Activated CD8-positive, alpha-beta memory T cell treated with anti-CD3 and anti-CD28 coated beads, Interleukin-2, amount 50 U/mL, for 1 hour (primary cell): ENCODE data around the gene PSME1.

ENCODE experiments used
- DNase-seq: peaks from one replicate; pipeline ENCODE4 v3.0.0-alpha.2; 2020; ENCODE audit errors: extremely low read depth

The PSME1 gene

GRCh38 chr14:24130380-24130716 is 5.6 kb upstream of the PSME1 start, which contains the start of gene FITM1:
FITM1 (plus strand) TSS chr14:24130659; CDS start chr14:24131564, 905 bp downstream.
- no peak for DNase-seq

GRCh38 chr14:24130717-24131548 is 5.1 kb upstream of the PSME1 start:
- no peak for DNase-seq

DNA sequence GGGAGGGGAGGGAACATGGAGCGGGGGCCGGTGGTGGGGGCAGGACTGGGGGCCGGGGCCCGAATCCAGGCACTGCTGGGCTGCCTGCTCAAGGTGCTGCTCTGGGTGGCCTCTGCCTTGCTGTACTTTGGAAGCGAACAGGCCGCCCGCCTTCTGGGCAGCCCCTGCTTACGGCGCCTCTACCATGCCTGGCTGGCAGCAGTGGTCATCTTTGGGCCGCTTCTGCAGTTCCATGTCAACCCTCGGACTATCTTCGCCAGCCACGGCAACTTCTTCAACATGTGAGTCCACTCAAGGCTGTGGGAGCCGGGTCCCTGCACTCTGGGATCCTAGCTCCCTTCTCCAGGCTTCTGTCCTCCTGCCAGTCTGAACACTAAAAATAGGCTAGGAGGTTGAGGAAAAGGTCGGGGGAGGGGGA is 4.4 kb upstream of the PSME1 start:
- DNase-seq: no peak

- DNase-seq: no peak
Measured at GRCh38 chr14:24132061-24132685, 3.8 kb upstream of the PSME1 start.

DNA sequence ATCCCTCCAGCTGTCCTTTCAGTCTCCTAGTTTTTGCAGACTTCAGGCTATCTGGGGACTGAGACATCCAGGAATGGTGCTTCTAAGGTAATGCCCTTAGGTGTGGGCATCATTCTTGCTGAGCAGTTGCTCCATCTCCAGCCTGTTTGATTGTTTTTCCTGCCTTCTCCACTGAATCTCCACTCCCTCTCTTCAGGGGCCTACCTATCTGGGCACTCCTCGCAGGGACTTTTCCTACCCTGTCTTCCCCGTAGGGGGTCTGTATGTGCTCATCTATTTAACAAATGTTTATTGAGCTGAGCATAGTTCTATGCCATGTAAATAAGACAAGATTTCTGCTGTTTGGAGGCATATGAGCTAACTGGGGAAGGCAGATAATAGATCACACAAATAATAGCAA is 3.0 kb upstream of the PSME1 start:
- DNase-seq: no peak

GRCh38 chr14:24133735-24134134 is 2.3 kb upstream of the PSME1 start:
- no peak for DNase-seq

GRCh38 chr14:24135584-24135833 is 485 bp upstream of the PSME1 start:
- DNase-seq: no peak

- no peak for DNase-seq
Measured at GRCh38 chr14:24136684-24137528, 912 bp downstream of the PSME1 start.

DNA sequence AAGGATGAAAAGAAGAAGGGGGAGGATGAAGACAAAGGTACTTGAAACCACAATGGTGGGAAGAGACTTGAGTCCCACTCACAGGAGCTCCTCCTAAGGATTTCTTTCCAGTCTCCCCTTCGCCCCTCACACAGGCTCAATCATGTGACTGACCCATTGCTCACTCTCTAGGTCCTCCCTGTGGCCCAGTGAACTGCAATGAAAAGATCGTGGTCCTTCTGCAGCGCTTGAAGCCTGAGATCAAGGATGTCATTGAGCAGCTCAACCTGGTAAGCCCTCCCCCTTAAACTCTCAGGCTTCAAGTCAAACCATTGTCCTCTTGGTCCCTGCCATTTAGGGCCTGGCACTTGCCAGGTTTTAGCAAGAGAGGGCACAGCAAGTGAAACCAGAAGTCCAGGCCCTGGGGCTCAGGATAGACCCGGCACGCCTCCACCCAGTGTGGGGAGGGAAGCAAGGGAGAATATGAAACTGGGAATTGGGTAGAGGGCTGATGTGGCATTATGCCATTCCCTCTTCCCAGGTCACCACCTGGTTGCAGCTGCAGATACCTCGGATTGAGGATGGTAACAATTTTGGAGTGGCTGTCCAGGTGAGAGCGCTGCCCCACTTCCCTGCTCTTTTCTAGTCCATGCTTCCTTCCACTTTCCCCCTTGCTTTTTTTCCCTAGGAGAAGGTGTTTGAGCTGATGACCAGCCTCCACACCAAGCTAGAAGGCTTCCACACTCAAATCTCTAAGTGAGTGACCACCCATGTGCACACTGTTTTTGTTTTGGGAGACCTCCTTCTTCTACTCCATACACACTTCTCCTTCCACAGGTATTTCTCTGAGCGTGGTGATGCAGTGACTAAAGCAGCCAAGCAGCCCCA is 1.8 kb downstream of the PSME1 start:
- no peak for DNase-seq

DNA sequence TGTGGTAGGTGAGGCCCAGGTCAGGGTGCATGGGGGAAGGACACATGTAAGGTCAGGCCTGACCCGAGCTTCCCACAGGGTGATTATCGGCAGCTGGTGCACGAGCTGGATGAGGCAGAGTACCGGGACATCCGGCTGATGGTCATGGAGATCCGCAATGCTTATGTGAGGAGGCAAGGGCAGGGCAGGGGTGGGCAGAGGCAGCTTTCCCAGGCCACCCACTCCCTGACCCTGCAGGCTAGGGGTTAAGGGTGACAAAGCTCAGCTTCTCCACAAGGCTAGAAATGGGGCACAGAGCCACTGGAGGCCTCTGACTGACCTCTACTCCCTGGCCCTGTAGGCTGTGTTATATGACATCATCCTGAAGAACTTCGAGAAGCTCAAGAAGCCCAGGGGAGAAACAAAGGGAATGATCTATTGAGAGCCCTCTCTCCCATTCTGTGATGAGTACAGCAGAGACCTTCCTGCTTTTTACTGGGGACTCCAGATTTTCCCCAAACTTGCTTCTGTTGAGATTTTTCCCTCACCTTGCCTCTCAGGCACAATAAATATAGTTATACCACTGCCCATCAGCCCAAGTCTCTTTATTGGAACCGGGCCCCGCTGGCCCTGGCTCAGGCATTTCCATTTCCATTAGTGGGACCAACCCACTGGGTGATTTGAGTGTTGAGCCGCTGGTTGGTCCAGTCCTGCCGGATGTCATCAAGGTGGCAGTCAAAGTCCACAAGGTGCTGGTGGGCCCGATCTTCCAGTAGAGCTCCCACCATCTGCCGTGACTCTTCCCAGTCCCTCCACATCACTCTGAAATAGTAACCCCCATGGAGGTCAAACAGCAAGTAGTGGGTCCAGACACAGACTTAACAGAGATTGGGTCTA is 2.6 kb downstream of the PSME1 start:
- DNase-seq: no peak

- no peak for DNase-seq
Measured at GRCh38 chr14:24139272-24139934, 3.4 kb downstream of the PSME1 start.

DNA sequence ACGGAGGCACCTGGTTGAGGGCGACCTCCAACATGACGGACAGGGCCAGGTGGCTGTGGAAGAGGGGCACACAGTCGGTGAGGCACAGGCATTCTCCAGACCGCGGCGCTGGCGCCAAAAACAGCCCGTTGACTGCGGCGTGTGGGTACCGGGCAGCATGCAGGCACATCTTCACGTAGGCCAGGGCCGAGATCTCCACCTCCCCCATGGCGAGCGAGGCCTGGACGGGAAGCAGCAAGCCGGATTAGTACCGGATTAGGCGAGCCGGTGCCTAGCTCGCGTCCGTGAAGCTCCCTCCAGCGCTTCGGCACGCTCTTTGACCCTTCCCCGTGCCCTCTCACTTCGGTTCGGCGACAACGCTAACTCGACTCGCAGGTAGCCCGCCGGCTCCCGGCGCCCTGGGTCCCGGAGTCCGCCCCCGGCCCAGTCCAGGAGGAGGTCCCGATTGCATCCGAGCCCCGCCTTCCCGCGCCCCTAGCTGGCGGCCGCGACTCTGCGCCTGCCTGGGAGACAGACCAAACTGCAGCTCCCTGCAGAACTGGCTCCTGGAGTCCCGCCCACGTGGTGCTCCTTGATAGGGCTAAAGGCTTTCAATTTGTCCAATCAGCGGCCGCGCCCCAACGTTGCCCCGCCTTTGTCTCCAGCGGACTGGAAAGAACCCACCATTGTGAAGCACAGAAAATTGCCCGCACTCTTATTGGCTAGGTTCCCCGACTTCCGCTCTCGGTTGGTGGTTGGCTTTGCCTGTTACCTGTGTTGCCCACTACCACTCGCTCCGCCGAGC is 5.3 kb downstream of the PSME1 start, which contains the start of gene EMC9:
Gene EMC9, minus strand, starts transcription at position 495 of the 784 bp plus-strand sequence. Its CDS starts 287 bp downstream, at position 208.
- DNase-seq: peak; percentile 99

DNA sequence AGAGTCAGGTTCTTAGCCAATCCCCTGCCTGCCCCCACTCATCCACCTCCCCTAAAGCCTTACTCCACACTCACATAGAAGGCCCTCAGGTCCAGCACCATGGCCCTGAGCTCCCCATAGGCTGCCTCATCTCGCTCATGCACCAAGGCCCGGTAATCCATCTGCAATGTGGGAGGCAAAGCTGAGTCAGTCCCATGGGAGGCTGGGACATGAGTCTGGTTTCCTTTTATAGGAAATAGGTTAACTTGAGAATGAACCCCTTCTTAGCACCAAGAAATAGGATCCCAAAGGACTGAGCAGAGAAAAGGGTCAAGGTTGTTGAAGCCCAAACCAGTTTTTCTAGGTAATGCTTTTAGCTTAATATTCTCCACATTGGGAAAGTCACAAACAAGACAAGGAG is 7.5 kb downstream of the PSME1 start:
- no peak for DNase-seq

DNA sequence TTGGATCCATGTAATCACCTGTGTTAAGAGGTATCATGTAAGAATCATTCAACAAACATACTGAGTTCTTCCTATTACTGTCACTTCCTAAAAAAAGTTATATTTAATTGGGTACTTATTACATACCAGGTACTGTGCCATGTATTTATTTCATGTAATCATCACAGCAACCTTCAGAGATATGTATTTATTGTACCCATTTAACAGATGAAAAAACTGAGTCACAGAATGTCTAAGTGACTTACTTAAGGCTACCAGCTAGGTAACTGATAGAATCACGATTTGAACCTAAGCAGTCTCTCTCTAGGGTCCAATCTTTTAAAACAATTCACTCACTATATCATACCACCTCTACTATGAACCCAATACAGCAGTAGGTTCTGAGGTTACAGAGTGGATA is 8.5 kb downstream of the PSME1 start:
- DNase-seq: no peak

DNA sequence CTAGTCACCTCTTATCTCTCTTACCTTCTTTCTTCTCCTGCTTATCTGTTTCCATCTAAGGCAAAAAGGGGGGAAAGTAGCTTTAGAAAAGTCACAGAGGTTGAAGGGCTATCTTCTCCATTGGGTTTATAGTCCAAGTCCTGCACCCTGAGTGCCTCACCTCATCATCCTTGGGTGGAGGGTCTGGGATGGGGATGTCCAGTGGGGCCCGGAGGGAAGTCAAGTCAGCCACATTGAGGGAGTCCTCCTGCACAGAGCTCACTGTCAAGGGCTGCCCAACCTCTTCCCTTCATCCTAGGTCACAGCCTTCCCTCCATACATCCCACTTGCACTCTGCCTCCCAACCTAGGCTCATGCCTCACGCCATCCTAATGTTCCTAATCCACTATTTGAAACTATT is 9.2 kb downstream of the PSME1 start:
- no peak for DNase-seq

GRCh38 chr14:24145690-24146452 is 9.9 kb downstream of the PSME1 start:
- DNase-seq: no peak

- peak; percentile 48 for DNase-seq
Measured at GRCh38 chr14:24146453-24146977, 10.5 kb downstream of the PSME1 start, which contains the start of gene PSME2. PSME2 (minus strand) TSS chr14:24146610; CDS start chr14:24146581, 29 bp downstream.
